Effector memory CD4-positive, alpha-beta T cell (primary cell): ENCODE measurements around the gene PSMD10.

ENCODE experiments used
- DNase-seq, 3 donors: peaks; one replicate each; pipeline ENCODE4 v3.0.0-alpha.2; 2020
- H3K27ac ChIP-seq: 2 replicates; pipeline ENCODE4 v1.7.0; 2013; ENCODE audit warnings: mild to moderate bottlenecking, low read length, moderate library complexity; ENCODE audit not compliant: insufficient read depth, poor library complexity, severe bottlenecking
- H3K27me3 ChIP-seq: replicated peaks from 2 replicates; pipeline ENCODE4 v1.7.0; 2013; ENCODE audit warnings: mild to moderate bottlenecking, low read length; ENCODE audit not compliant: insufficient read depth, control insufficient read depth, poor library complexity, severe bottlenecking
- H3K36me3 ChIP-seq: 2 replicates; pipeline ENCODE4 v1.7.0; 2013; ENCODE audit warnings: mild to moderate bottlenecking, low read length, moderate library complexity; ENCODE audit not compliant: control insufficient read depth, insufficient read depth
- H3K4me1 ChIP-seq: 2 replicates; pipeline ENCODE4 v1.7.0; 2013; ENCODE audit warnings: low read length, mild to moderate bottlenecking; ENCODE audit not compliant: control insufficient read depth, insufficient read depth, poor library complexity, severe bottlenecking
- H3K4me3 ChIP-seq: 2 replicates; pipeline ENCODE4 v1.7.0; 2013; ENCODE audit warnings: low read length, low read depth, mild to moderate bottlenecking; ENCODE audit not compliant: insufficient read depth, poor library complexity, severe bottlenecking
- H3K9me3 ChIP-seq: 2 replicates; pipeline ENCODE4 v1.7.0; 2013; ENCODE audit warnings: mild to moderate bottlenecking, low read length, moderate library complexity; ENCODE audit not compliant: control insufficient read depth
- total RNA-seq, 3 donors: gene quantifications; one replicate each; lab custom pipeline; 2026; lab: John Stamatoyannopoulos, UW

PSMD10 gene, protein sequence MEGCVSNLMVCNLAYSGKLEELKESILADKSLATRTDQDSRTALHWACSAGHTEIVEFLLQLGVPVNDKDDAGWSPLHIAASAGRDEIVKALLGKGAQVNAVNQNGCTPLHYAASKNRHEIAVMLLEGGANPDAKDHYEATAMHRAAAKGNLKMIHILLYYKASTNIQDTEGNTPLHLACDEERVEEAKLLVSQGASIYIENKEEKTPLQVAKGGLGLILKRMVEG
- total RNA-seq: 9.1 to 19.0 (median 14.5) reads per million in 3 donors

DNA sequence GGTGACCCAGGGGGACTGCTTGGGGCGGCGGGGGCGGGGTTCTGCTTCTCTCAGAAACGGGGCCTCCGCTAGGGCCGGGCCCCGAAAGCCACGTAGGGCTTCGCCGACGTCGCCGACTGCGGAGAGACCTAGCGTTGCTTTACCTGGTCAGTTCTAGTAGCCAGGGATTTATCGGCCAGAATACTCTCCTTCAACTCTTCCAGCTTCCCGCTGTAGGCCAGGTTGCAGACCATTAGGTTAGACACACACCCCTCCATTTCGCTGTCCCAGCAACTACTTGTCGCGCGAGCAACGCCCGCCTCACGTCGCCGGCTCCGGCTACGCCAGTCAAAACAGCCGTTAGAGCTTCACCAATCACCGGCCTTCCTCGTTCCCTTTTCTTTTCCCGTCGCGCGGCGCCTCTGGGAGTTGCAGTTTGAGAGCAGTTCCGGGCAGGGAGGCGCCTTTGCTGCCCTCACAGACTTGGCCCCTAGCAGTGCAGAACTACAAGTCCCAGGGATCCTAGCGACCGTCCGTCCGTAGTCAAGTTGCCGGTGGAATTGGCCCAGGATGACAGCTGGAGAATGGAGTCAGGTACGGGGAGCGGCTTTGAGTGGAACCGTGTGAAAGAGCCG, at the start of gene PSMD10, which contains the start of gene ATG4A:
TSS of gene PSMD10 (minus strand) at position 279 of the 614 bp plus-strand sequence. CDS start at position 257, 22 bp downstream.
TSS of gene ATG4A (plus strand) at position 515 of the 614 bp plus-strand sequence. CDS start at position 564, 49 bp downstream.
- peak within 1 kb of the TSS; percentile 75 for H3K4me3 ChIP-seq
- H3K27ac ChIP-seq: peak within 1 kb of the TSS; percentile 86
- H3K27me3 ChIP-seq: no peaks in the 10 kb centered on the region
- peak; percentile 77 to 87 (median 85) for DNase-seq
- H3K36me3 ChIP-seq: peaks cover 7% of the 10 kb centered on the region
- no peaks in the 10 kb centered on the region for H3K4me1 ChIP-seq
- no peaks in the 10 kb centered on the region for H3K9me3 ChIP-seq

DNA sequence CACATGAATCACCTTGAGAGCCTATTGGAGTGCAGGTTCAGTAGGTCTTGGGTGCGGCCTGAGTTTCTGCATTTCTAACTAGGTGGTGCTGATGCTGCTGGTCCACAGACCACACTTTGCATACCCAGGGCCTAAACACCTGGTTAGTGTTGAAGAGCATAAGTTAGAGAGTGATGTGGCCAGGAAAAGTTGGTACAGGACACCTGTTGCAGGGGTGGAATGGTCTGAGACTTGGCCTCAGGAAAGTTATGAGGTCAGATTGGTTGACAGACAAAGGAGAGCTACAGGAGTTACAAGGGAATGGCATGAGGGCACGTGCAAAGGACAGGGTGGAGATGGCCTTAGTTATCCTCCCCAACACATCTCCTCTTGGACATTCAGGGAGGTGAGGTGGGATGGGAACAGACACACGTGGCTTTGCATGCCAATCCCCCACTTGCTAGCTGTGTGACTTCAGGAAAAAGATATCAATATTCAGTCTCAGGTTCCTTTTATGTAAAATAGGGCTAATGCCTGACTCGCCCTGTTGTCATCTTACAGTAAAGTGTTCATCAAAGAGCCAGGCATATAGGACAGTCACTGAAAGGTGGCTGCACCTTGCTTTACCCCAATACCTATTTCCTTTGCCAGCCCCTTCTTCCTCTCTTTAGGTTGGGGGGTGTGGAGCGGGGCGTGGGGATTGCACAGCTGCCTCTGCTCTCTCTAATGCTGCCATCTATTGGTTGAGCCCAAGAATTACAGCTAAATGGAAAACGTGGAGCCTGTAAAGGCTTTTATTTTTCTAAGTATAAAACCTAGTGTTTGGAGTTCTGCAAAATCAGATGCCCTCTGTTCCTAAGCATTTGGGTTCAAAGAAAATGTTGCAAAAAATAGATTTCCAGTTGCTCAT, 47.7 kb upstream of the PSMD10 start:
- no peaks in the 10 kb centered on the region for H3K4me1 ChIP-seq
- H3K4me3 ChIP-seq: no peak overlapping the region
- no peaks in the 10 kb centered on the region for H3K27me3 ChIP-seq
- H3K36me3 ChIP-seq: peaks cover 12% of the 10 kb centered on the region
- no peak overlapping the region for H3K27ac ChIP-seq
- H3K9me3 ChIP-seq: no peaks in the 10 kb centered on the region
- DNase-seq: no peak

GRCh38 chrX:108134724-108135123, 43.4 kb upstream of the PSMD10 start:
- Histone ChIP-seq H3K27ac (no peak overlapping the region), H3K36me3 (peaks cover 12% of the 10 kb centered on the region), H3K27me3 (no peaks in the 10 kb centered on the region), H3K4me1 (no peaks in the 10 kb centered on the region), H3K4me3 (no peak overlapping the region), H3K9me3 (no peaks in the 10 kb centered on the region)
- DNase-seq: no peak

DNA sequence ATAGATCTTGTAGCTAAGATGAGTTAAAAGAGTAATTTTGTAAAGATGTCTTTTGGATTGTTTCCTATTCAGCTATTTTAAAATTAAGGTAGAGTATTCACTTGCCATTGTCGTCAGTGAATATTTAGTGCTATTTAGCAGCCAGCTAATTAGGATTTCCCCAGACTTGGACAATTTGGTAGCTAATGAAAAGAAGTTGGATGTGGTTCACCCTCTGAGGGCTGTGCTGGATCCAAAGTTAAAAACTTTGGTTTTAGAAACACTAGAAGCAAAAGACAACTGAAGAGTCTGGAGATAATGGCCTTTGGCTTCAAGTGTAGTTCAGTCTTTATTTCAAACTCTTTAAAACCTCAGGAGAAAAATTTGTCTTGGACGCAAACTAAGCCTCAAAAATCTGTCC, 41.5 kb upstream of the PSMD10 start:
- Histone ChIP-seq H3K4me1 (no peaks in the 10 kb centered on the region), H3K4me3 (no peak overlapping the region), H3K9me3 (no peaks in the 10 kb centered on the region), H3K27ac (no peak overlapping the region), H3K36me3 (peaks cover 3% of the 10 kb centered on the region), H3K27me3 (no peaks in the 10 kb centered on the region)
- no peak for DNase-seq

DNA sequence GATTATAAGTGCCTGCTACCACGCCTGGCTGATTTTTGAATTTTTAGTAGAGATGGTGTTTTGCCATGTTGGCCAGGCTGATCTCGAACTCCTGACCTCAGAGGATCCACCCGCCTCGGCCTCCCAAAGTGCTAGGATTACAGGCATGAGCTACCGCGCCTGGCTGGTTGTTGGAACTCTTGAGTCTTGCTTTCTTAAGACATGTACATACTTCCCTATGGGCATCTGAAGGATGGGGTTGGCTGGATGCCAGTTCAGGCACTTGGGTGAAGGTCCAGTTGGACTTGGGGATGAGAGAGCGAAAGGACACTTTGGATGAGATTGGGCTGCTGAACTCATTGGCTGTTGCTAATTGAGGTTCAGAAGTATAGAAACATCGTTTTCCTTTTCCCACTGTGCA, 40.7 kb upstream of the PSMD10 start:
- no peak for DNase-seq
- Histone ChIP-seq H3K4me1 (no peaks in the 10 kb centered on the region), H3K27me3 (no peaks in the 10 kb centered on the region), H3K4me3 (no peak overlapping the region), H3K27ac (no peak overlapping the region), H3K9me3 (no peaks in the 10 kb centered on the region), H3K36me3 (peaks cover 3% of the 10 kb centered on the region)

GRCh38 chrX:108131471-108131870, 40.1 kb upstream of the PSMD10 start:
- Histone ChIP-seq H3K27me3 (no peaks in the 10 kb centered on the region), H3K4me3 (no peak overlapping the region)
- no peak for DNase-seq

DNA sequence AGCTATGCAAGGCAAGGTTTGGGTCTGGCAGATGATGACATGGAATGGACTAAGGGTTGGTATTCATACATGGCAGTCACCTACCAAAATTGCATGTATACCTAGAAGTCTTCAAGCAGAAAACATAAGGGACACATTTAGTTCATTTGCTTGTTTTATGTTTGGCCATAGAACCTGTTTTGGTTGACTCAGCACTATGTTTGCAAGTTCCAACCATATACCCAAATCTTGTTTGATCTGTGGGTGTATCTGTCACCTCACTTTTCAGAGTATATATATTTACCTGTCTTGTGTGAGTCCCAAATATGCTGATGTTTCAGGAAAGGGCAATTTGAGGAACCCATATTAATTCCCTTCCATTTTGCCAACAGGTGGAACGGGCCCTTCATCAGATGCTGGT, 39.5 kb upstream of the PSMD10 start:
- Histone ChIP-seq H3K4me3 (no peak overlapping the region), H3K4me1 (no peaks in the 10 kb centered on the region), H3K36me3 (peaks cover 3% of the 10 kb centered on the region), H3K27me3 (no peaks in the 10 kb centered on the region), H3K9me3 (no peaks in the 10 kb centered on the region), H3K27ac (no peak overlapping the region)
- no peak for DNase-seq

More at GRCh38 chrX:108131471-108131870, 40.1 kb upstream of the PSMD10 start:
- peaks cover 3% of the 10 kb centered on the region for H3K36me3 ChIP-seq
- H3K4me1 ChIP-seq: no peaks in the 10 kb centered on the region
- H3K9me3 ChIP-seq: no peaks in the 10 kb centered on the region
- H3K27ac ChIP-seq: no peak overlapping the region

DNA sequence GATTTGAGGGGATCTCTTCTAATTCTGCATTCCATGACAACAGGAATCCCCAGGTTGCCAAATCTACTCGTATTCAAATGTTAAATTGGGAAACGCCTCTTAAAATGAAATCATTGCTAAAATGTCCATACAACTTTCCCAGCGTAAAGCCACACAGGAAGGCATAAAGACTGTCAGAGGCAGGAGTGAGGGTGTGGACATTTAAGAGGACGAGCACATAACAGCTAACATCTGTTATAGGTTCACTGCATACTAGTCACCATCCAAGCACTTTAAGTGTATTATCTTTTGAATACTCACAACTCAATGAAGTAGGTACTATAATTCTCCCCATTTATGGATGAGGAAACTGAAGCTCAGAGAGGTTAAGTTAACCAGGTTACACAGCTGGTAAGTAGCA, 35.8 kb upstream of the PSMD10 start:
- no peaks in the 10 kb centered on the region for H3K27me3 ChIP-seq
- peaks cover 3% of the 10 kb centered on the region for H3K36me3 ChIP-seq
- no peaks in the 10 kb centered on the region for H3K9me3 ChIP-seq
- H3K27ac ChIP-seq: no peak overlapping the region
- DNase-seq: no peak
- no peak overlapping the region for H3K4me3 ChIP-seq
- H3K4me1 ChIP-seq: no peaks in the 10 kb centered on the region

DNA sequence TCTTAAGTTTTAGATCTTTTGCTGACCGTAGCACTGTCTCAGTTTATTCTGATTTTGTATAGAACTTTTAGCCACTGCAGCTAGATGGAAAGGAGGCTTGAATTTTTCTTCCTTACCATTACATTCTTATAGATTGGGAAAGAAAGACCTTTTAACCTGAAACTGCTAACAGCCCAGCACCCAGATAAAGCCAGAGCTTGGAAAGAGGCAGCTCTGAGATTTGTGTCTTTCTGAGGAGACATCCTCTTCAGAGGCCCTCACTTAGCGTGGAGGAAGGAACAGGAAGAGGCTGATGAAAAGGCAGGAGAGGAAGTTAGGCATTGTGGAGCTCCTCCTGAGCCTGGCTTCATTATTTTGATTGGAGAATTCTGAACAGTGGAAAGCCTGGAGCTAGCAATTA, 35.3 kb upstream of the PSMD10 start:
- no peak overlapping the region for H3K4me3 ChIP-seq
- DNase-seq: no peak
- no peak overlapping the region for H3K27ac ChIP-seq
- H3K27me3 ChIP-seq: no peaks in the 10 kb centered on the region
- H3K9me3 ChIP-seq: no peaks in the 10 kb centered on the region
- H3K36me3 ChIP-seq: peaks cover 3% of the 10 kb centered on the region
- H3K4me1 ChIP-seq: no peaks in the 10 kb centered on the region
